Stimulated activated CD8-positive, alpha-beta memory T cell treated with anti-CD3 and anti-CD28 coated beads, Interleukin-15, amount 100 ng/mL, for 4 hours (primary cell): ENCODE data around the gene REG3G.

ENCODE experiments used
- DNase-seq, 2 donors: peaks; one replicate each; pipeline ENCODE4 v3.0.0-alpha.2; 2020; ENCODE audit warnings: low read depth in 2 of 2

Gene REG3G

GRCh38 chr2:79025421-79025820 lies at the start of gene REG3G:
Gene REG3G (plus strand): TSS chr2:79025702. CDS start chr2:79026094, 392 bp downstream.
- DNase-seq, result no peak

GRCh38 chr2:78977661-78978145 lies 47.8 kb upstream of the REG3G start:
- no peak for DNase-seq

- no peak for DNase-seq
These were observed 47.2 kb upstream of the REG3G start for GRCh38 chr2:78978340-78978739.

GRCh38 chr2:78979380-78980151 lies 45.9 kb upstream of the REG3G start:
- DNase-seq, result no peak

- no peak for DNase-seq
These were observed 45.4 kb upstream of the REG3G start for GRCh38 chr2:78980152-78980465.

GRCh38 chr2:78980871-78981270 lies 44.6 kb upstream of the REG3G start:
- no peak for DNase-seq

GRCh38 chr2:78982638-78983330 lies 42.7 kb upstream of the REG3G start:
- DNase-seq, result no peak

GRCh38 chr2:78984386-78984785 lies 41.1 kb upstream of the REG3G start:
- DNase-seq, result no peak

GRCh38 chr2:78985558-78985957 lies 39.9 kb upstream of the REG3G start:
- no peak for DNase-seq

GRCh38 chr2:78989051-78989450 lies 36.5 kb upstream of the REG3G start:
- DNase-seq, result no peak

GRCh38 chr2:78992451-78992806 lies 33.1 kb upstream of the REG3G start:
- DNase-seq, result no peak

GRCh38 chr2:78992807-78993517 lies 32.5 kb upstream of the REG3G start:
- DNase-seq, result no peak

GRCh38 chr2:78993518-78994148 lies 31.9 kb upstream of the REG3G start:
- no peak for DNase-seq

GRCh38 chr2:78994789-78995188 lies 30.7 kb upstream of the REG3G start:
- no peak for DNase-seq

- no peak for DNase-seq
These were observed 26.1 kb upstream of the REG3G start for GRCh38 chr2:78999406-78999805.

- DNase-seq, result no peak
These were observed 25.4 kb upstream of the REG3G start for GRCh38 chr2:79000008-79000576.

- DNase-seq, result no peak
These were observed 24.2 kb upstream of the REG3G start for GRCh38 chr2:79001285-79001684.

GRCh38 chr2:79004680-79005079 lies 20.8 kb upstream of the REG3G start:
- DNase-seq, result no peak

- DNase-seq, result no peak
These were observed 20.3 kb upstream of the REG3G start for GRCh38 chr2:79005216-79005615.

- no peak for DNase-seq
These were observed 16.1 kb upstream of the REG3G start for GRCh38 chr2:79009388-79009787.

- DNase-seq, result no peak
These were observed 14.0 kb upstream of the REG3G start for GRCh38 chr2:79011496-79011895.

- DNase-seq, result no peak
These were observed 11.9 kb upstream of the REG3G start for GRCh38 chr2:79013629-79014028.
